SU-DHL-6 (cell line): ENCODE data around the gene RELN.

Experiments used
- EZH2phosphoT487 ChIP-seq: fragments of 200-600 bp; sonication (generic), shearing (Covaris generic); conservative IDR thresholded peaks from 2 replicates; pipeline ENCODE4 v1.6.1; 2018; ENCODE audit warnings: mild to moderate bottlenecking, antibody characterized with exemption, low read length, moderate library complexity, mixed read lengths
- TF ChIP-seq, protein P1 (sequence below): fragments of 200-600 bp; sonication (generic); IDR thresholded peaks from one replicate; pipeline ENCODE4 v1.5.1; 2017; ENCODE audit warnings: antibody characterized with exemption, mild to moderate bottlenecking, low read length, moderate library complexity; ENCODE audit not compliant: insufficient read depth, poor library complexity, severe bottlenecking

- TF ChIP-seq, protein P1, sequence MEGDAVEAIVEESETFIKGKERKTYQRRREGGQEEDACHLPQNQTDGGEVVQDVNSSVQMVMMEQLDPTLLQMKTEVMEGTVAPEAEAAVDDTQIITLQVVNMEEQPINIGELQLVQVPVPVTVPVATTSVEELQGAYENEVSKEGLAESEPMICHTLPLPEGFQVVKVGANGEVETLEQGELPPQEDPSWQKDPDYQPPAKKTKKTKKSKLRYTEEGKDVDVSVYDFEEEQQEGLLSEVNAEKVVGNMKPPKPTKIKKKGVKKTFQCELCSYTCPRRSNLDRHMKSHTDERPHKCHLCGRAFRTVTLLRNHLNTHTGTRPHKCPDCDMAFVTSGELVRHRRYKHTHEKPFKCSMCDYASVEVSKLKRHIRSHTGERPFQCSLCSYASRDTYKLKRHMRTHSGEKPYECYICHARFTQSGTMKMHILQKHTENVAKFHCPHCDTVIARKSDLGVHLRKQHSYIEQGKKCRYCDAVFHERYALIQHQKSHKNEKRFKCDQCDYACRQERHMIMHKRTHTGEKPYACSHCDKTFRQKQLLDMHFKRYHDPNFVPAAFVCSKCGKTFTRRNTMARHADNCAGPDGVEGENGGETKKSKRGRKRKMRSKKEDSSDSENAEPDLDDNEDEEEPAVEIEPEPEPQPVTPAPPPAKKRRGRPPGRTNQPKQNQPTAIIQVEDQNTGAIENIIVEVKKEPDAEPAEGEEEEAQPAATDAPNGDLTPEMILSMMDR: no peak
- TF ChIP-seq EZH2phosphoT487: no peak
Observed at GRCh38 chr7:103766660-103767059, 222.8 kb downstream of the RELN start.
